HG02571 (cell line): ENCODE results near the gene ARHGAP6.
"Not testable (repeated sequence)": the region's sequence is repeated elsewhere in the genome, so short reads cannot be mapped to it uniquely, and the experiment has no call there.

ENCODE experiments used
- ATAC-seq: cut with Tn5 transposase; IDR thresholded peaks from one replicate; pipeline ENCODE4 v1.9.1; 2021; ENCODE audit warnings: mild to moderate bottlenecking, moderate library complexity; ENCODE audit not compliant: unreplicated experiment

Gene ARHGAP6

DNA sequence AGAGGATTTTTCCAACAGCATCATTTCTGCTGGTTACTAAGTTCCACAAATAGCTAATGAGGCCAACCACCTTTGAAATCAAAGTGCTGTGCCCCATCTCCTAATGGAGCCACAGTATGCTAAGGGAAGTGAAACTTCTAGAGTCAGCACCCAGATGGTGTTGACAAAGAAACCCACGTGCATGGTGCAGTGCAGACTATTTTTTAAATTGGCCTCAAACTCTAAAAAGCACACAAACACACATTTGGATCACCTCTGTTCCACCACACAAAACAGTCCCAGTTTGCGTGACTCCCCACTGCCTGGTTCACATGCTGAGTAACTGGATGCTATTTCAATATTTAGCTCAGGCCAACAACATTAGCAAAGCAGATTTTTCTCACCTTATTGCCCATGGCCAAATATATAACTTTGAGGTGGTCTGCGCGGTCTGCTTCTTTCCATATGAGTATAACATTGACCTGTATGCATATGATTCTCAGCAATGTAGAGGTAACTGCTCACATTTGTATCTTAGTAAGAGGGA, 302.6 kb downstream of the ARHGAP6 start:
- peak; percentile 95 for ATAC-seq

- not testable (repeated sequence) for ATAC-seq
These were observed 304.1 kb downstream of the ARHGAP6 start for GRCh38 chrX:11361666-11362065.

DNA sequence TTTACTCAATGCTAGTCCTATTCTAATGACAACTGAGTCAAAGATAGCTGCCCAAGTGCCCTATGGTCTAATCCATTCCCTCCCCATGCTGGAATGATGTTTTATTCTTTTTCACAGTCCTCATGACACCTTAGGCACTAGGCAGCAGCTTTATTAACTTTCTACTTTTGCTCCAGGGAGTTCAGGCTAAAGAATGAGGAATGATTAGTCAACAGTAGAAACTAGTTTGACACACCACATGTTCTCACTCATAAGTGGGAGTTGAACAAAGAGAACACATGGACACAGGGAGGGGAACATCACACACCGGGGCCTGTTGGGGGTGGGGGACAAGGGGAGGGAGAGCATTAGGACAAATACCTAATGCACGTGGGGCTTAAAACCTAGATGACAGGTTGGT, 309.8 kb downstream of the ARHGAP6 start:
- ATAC-seq, result not testable (repeated sequence)

DNA sequence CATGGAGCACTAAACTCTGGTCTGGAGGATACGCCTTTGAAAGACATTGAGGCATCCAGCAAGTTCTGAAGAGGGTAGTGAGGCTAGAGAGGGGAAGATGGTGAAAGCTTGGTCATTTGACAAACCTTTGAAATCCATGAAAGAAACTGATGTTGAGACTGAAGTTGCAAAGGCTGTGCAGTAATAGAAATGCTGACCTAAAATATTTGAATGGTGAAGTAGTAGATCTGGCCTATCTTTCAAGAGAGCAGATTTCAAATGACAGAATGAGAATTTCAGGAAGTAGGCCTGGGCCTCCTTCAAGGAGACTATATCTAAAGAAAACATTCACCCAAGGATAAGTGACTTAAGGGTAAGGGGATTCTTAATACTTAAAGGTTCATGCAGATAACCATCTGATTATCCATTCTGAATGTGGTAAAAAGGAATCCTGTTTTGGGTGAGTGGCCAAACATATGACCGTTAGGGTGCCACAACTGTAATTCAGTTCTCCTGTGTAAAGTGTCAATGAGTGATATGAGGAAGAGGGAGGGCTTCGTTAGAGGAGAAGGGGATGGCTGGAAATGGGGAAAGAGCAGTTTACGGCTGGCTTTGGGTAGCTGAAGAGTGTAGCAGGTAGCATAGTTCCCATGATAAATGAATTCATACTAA, 310.3 kb downstream of the ARHGAP6 start:
- ATAC-seq, result no peak

- ATAC-seq, result no peak
These were observed 313.4 kb downstream of the ARHGAP6 start for GRCh38 chrX:11352296-11352741.

DNA sequence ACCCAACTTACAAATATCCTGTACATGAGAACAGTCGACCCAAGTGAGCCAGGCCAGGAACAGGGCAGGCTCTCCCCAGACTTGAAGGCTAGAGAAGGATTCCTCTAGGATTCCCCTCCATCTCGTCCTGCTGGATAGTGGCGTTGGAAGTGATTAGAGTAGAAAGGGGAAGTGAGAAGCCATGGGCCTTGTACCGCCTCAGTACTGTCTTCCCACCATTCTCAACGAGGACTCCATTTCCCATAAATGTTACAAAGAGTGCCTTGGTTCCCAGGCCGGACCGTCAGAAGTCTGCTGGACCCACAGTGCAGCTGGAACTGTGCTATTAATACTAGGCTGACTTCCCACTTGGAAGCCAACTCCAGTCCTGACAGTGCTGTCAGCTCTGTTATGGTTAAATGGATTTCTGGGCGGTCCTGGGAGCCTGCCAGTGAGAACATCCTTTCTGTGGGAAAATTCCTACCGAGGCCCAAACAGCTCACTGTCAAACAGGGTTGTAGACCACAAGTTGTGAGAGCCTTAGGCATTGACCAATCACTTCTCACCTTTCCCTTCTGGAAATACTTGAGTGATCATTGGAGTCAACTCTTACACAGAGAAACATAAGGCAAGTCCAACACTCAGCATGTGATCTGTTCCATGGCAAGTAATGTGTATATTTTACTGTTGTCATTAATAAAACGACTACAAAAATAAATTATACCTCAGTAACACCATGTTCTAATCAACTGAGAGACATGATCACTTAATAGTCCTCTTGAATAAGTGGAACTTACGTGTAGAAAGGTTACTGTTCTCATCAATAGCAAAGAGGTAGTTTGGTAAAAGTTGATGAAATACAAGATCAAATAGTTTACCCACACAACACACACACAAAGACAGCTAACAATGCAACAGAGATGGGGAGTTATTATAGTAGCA, 314.1 kb downstream of the ARHGAP6 start:
- no peak for ATAC-seq

- no peak for ATAC-seq
These were observed 315.9 kb downstream of the ARHGAP6 start for GRCh38 chrX:11349661-11350337.

DNA sequence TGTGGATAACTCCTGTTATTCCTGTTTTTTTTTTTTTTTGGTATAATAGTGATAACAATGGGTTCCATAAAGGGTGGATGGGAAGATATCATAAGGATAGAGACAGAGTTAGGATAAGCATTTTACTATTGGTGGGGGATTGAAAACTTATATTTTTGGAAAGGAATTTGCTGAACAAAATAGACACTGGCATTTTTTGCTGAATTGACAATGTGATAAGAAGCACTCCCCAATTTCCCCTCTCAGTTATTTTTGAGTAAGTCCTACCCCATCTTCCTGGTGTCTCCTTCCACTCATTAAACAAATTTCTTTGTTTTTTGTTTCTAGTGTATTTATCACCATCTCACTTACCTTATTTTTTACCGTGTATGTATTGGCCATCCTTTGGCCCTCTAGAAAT, 316.7 kb downstream of the ARHGAP6 start:
- ATAC-seq, result no peak

DNA sequence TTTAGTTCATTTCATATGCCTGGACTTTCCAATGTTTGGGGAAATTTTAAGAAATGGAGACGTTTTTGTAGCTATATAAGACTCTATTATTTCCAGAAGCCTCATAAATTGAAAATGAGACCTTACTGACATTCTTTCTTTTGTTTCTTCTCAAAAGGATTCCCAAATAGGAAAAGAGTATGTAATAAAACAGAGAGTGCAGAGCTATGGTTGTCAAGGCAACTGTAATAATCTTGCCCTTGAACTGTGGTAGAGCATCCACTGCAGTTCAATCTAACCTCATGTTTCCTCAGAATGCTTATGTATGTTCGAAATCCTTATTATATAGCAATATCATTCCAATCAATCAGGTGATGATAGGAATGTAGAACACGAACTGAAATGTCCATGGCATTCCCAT, 318.4 kb downstream of the ARHGAP6 start:
- no peak for ATAC-seq

GRCh38 chrX:11346121-11346682, 319.5 kb downstream of the ARHGAP6 start:
- no peak for ATAC-seq

GRCh38 chrX:11342673-11343072, 323.0 kb downstream of the ARHGAP6 start:
- no peak for ATAC-seq

DNA sequence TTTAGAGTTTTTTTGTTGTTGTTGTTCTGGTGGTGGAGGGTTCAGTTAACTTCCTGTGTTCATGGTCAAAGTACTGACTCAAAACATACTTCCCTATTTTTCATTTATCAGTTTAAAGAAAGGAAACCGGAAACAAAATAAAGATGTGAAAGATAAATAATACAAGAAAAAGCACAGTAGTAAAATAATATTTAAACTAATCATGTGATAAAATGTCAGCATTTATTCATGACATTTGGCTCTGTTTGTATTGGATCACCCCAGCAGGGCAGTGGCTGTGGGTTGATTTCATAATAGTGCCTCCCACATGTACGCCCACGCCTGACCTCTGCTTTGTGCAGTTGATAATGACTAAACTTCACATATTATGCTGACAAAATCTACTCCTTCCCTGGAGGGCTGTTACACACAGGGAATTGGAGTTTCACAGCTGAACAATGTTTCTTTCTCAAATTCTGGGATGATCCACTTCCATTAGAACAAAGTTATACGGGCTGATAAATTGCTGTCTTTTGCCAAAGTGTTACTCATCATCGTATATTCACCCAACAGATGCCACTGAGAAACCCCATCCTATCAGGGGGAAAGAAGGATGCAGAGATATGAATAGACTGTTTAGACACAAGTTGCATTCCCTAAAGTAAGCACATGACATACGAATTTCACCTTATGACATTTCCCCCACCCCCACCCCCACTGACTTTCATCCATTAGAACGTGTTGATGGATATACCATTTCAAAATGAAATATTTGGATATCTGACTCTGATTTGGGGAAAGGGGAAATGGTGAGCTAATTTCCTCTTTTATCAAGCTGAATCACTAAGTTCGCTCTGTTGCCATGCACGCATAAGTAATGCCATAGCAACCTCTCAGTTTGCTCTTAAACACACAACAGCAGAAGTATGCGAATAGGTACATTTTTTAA, 324.2 kb downstream of the ARHGAP6 start:
- peak; percentile 60 for ATAC-seq

- ATAC-seq, result no peak
These were observed 328.3 kb downstream of the ARHGAP6 start for GRCh38 chrX:11337292-11338009.

- ATAC-seq, result no peak
These were observed 329.5 kb downstream of the ARHGAP6 start for GRCh38 chrX:11336201-11336600.

DNA sequence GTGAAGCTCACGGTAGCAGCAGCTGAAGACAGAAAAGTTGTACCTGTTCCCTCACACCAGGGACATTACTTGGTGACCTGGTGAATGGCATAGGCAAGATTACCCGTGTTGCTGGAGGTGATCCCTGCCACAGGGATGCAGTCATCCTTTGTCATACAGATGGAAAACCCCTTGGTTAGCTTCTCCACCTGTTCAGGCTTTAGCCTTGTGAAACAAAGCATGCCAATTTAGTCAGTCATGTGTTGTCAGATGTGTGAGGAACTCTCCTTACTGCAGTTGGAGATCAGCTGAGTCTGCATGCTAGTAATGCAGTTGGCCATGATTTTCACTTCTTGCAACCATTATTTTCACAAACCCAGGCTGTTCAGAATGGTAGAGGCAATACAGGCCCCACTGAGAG, 331.6 kb downstream of the ARHGAP6 start:
- no peak for ATAC-seq

DNA sequence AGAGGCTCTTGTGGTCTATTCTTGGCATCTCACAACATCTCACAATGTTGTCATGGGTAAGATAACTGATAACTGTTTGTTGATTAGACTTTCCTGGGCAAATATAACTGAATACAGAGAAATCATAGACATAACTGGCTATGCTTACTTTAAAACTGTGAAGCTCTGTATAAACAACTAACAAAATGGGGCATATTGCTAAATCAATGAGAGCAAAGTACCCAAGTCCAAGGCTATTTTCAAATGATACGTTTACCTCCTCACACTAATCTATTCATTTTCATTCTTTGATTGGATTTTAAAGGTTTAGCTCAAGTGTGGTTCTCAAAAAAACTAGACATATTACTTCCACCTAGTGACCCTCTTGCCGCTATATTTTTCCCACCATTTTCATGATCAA, 333.9 kb downstream of the ARHGAP6 start:
- no peak for ATAC-seq

DNA sequence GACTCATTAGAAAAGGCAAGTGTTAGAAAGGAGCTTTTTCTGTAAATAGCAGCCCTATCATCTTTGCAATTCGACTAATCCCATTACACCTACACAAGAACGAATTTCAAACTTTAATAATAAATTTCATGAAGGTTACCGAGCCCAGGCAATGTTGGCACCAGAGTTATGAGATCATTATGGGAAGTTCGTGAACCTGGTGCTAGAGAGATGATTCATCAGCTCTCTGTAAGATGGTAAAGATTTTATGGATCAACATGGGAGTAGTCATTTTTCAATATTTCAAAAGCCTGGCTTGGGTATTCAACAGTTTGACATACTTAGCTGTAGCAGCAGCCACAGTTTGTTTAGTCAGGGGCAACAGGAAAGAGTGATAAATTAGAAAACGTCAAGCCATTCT, 336.7 kb downstream of the ARHGAP6 start:
- ATAC-seq, result no peak

- ATAC-seq, result no peak
These were observed 337.6 kb downstream of the ARHGAP6 start for GRCh38 chrX:11328134-11328533.

DNA sequence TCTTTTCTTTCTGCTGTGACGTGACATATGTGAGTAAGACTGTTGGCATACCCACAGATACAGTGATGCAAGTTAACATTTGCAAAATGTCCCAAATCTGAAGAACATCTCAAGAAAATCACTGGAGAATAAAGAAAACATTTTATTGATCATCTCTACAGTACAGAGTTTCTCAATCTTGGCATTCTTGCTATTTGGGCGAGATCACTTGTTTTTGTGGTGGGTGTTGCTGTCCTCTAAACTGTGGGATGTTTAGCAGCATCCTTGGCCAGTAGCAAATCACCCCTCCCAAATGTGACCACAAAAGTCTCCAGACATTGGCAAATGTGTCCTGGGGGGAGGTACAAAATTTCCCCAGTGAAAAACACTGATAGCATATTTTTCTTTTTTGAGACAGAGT, 343.7 kb downstream of the ARHGAP6 start:
- no peak for ATAC-seq
